ENCODE results near the gene DPYD. TPM values are rescaled to one million over a fixed set of nuclear protein-coding genes. Genes with fewer than 3 reads are reported as not detected.

DPYD gene
- total RNA-seq, 2 experiments from 2014 or later = 34.4 to 35.9 TPM

GRCh38 chr1:97366984-97367383 is 553.9 kb downstream of the DPYD start:
- CTCF ChIA-PET = no interaction called here

GRCh38 chr1:97365026-97365425 is 555.8 kb downstream of the DPYD start:
- ATAC-seq (ENCODE audit: poor library complexity) = no peak
- TF ChIP-seq CTCF (IDR thresholded peaks at IDR 0.05) = no peak
- peaks cover 4% of the 10 kb centered on the region for H3K9me3 Mint-ChIP-seq
- H3K27ac Mint-ChIP-seq = no peak overlapping the region
- Histone ChIP-seq H3K27me3 (ENCODE audit: control insufficient read depth in 1 of 2, insufficient read depth in 2 of 2, low read length in 2 of 2) (no peaks in the 10 kb centered on the region), H3K4me3 (ENCODE audit: low read length) (no peak overlapping the region), H3K27ac (ENCODE audit: low read depth in 1 of 2, low read length in 2 of 2) (no peak overlapping the region), H3K36me3 (ENCODE audit: insufficient read depth, low read length) (peaks cover 7% of the 10 kb centered on the region), H3K9me3 (ENCODE audit: control insufficient read depth in 1 of 2, insufficient read depth in 1 of 2, low read length in 2 of 2) (no peaks in the 10 kb centered on the region), H3K4me1 (ENCODE audit: insufficient read depth, low read length) (no peaks in the 10 kb centered on the region)
- H3K27me3 Mint-ChIP-seq = no peaks in the 10 kb centered on the region
- no peak for DNase-seq
- H3K4me1 Mint-ChIP-seq (ENCODE audit: low read depth) = no peaks in the 10 kb centered on the region
- H3K36me3 Mint-ChIP-seq (ENCODE audit: low read depth) = peaks cover 91% of the 10 kb centered on the region
- ChIA-PET POLR2A (no interaction called here), CTCF (no interaction called here)
- no peak overlapping the region for H3K4me3 Mint-ChIP-seq
- intact Hi-C loops (cut with DNase I, micrococcal nuclease) = no loop called here

More at GRCh38 chr1:97366984-97367383, 553.9 kb downstream of the DPYD start:
- no peak for DNase-seq
- Mint-ChIP-seq H3K4me1 (ENCODE audit: low read depth) (no peaks in the 10 kb centered on the region), H3K27me3 (no peaks in the 10 kb centered on the region), H3K27ac (no peak overlapping the region), H3K4me3 (no peak overlapping the region), H3K36me3 (ENCODE audit: low read depth) (peaks cover 85% of the 10 kb centered on the region), H3K9me3 (peaks cover 2% of the 10 kb centered on the region)
- no peak for ATAC-seq (ENCODE audit: poor library complexity)
- intact Hi-C loops (cut with DNase I, micrococcal nuclease) = no loop called here
- H3K27me3 ChIP-seq (ENCODE audit: control insufficient read depth in 1 of 2, insufficient read depth in 2 of 2, low read length in 2 of 2) = no peaks in the 10 kb centered on the region
- H3K36me3 ChIP-seq (ENCODE audit: insufficient read depth, low read length) = peaks cover 7% of the 10 kb centered on the region
- POLR2A ChIA-PET = no interaction called here
- no peaks in the 10 kb centered on the region for H3K9me3 ChIP-seq (ENCODE audit: control insufficient read depth in 1 of 2, insufficient read depth in 1 of 2, low read length in 2 of 2)
- H3K27ac ChIP-seq (ENCODE audit: low read depth in 1 of 2, low read length in 2 of 2) = no peak overlapping the region
- H3K4me1 ChIP-seq (ENCODE audit: insufficient read depth, low read length) = no peaks in the 10 kb centered on the region
- H3K4me3 ChIP-seq (ENCODE audit: low read length) = no peak overlapping the region
- no peak for TF ChIP-seq CTCF (IDR thresholded peaks at IDR 0.05)

GRCh38 chr1:97364086-97364485 is 556.7 kb downstream of the DPYD start:
- Mint-ChIP-seq H3K27ac (no peak overlapping the region), H3K4me3 (no peak overlapping the region), H3K27me3 (no peaks in the 10 kb centered on the region), H3K4me1 (ENCODE audit: low read depth) (no peaks in the 10 kb centered on the region), H3K9me3 (peaks cover 4% of the 10 kb centered on the region), H3K36me3 (ENCODE audit: low read depth) (peaks cover 92% of the 10 kb centered on the region)
- H3K27me3 ChIP-seq (ENCODE audit: control insufficient read depth in 1 of 2, insufficient read depth in 2 of 2, low read length in 2 of 2) = no peaks in the 10 kb centered on the region
- no peaks in the 10 kb centered on the region for H3K4me1 ChIP-seq (ENCODE audit: insufficient read depth, low read length)
- no peak for ATAC-seq (ENCODE audit: poor library complexity)
- H3K4me3 ChIP-seq (ENCODE audit: low read length) = no peak overlapping the region
- H3K36me3 ChIP-seq (ENCODE audit: insufficient read depth, low read length) = peaks cover 7% of the 10 kb centered on the region
- no peak for DNase-seq
- no peak for TF ChIP-seq CTCF (IDR thresholded peaks at IDR 0.05)
- ChIA-PET CTCF (no interaction called here), POLR2A (no interaction called here)
- H3K27ac ChIP-seq (ENCODE audit: low read depth in 1 of 2, low read length in 2 of 2) = no peak overlapping the region
- intact Hi-C loops (cut with DNase I, micrococcal nuclease) = no loop called here
- H3K9me3 ChIP-seq (ENCODE audit: control insufficient read depth in 1 of 2, insufficient read depth in 1 of 2, low read length in 2 of 2) = no peaks in the 10 kb centered on the region

All from CD4-positive, alpha-beta T cell (primary cell).